ENCODE measurements around the gene PPP2R3A.

DNA sequence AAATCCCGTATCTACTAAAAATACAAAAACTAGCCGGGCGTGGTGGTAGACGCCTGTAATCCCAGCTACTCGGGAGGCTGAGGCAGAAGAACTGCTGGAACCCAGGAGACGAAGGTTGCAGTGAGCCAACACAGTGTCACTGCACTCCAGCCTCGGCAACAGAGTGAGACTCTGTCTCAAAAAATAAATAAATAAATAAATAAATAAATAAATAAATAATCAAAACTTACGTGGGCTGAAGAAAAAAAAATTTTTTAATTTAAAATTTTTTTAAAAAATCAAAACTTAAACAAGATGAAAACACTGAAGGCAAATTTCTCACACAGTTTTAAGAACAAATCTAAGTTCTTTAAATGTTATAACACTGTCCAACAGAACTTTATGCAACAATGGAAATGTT lies 216.2 kb downstream of the PPP2R3A start:
- TF ChIP-seq, protein P1, sequence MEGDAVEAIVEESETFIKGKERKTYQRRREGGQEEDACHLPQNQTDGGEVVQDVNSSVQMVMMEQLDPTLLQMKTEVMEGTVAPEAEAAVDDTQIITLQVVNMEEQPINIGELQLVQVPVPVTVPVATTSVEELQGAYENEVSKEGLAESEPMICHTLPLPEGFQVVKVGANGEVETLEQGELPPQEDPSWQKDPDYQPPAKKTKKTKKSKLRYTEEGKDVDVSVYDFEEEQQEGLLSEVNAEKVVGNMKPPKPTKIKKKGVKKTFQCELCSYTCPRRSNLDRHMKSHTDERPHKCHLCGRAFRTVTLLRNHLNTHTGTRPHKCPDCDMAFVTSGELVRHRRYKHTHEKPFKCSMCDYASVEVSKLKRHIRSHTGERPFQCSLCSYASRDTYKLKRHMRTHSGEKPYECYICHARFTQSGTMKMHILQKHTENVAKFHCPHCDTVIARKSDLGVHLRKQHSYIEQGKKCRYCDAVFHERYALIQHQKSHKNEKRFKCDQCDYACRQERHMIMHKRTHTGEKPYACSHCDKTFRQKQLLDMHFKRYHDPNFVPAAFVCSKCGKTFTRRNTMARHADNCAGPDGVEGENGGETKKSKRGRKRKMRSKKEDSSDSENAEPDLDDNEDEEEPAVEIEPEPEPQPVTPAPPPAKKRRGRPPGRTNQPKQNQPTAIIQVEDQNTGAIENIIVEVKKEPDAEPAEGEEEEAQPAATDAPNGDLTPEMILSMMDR (IDR thresholded peaks at IDR 0.05) = no peak
- TF ChIP-seq EP300 (IDR thresholded peaks at IDR 0.05) = no peak

Data from ovary (tissue), 3 donors.